ENCODE measurements around the gene STAG2.

STAG2 gene

DNA sequence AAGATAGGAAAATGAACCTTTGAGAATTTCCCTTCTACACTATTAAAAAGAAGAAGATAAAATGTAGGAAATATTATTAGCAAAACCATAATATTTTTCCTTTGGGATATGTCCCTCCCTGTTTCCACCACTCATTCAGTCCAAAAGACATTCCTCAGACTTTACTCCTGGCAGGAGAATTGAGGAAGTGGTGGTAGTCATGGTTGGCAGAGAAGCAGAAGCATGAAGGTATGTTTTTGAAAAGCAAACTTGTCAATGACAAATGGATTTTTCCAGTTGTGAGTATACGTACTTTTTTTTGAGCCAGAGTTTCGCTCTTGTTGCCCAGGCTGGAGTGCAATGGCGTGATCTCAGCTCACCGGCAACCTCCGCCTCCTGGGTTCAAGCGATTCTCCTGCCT, 13.7 kb downstream of the STAG2 start:
- no peak for DNase-seq (ENCODE audit: low spot score)

DNA sequence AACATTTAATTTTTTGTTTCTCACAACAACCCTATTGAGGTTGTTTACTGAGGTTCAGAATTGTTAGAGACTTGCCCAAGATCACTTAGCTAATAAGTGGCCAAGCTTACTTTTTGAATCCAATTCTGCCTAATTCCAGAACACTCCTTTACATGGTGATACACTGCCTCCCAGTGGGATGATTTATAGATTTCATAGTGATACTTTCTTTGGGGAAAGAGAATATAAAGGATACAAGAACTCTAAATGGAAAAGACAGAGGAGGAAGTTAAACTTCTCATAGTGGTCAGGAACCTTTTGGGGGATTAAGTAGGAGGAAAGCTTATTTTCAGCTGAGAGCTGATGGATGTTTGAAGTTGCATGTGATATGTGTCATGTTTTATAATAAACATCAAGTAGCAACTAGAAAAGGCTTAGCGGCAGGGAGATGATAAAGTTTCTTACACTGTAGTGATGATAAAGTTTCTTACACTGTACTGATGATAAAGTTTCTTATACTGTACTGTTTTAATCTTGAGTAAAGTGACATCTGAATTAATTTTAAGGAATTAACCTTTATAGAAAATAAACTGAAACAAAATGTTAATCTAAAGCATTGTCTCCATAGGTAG, 15.3 kb downstream of the STAG2 start:
- no peak for DNase-seq (ENCODE audit: low spot score)

DNA sequence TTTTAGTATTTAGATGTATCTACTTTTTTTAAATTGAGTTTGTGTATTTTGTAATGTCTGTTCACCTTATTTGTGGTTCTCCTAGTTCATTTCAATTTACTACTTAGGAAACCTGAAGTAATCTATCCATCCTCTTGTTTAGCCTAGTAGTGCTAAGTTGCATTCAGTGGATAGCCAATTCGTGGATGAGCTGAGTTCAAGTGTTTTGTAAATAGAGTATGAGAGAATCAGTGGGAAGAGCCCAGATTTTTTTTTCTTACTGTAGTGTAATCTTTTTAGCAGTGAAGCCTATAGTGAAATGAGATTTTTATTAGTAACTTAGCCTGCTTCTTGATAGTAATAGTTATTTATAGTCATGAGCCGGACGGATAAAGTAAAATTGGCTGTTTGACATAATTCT, 21.7 kb downstream of the STAG2 start:
- DNase-seq (ENCODE audit: low spot score), result no peak

DNA sequence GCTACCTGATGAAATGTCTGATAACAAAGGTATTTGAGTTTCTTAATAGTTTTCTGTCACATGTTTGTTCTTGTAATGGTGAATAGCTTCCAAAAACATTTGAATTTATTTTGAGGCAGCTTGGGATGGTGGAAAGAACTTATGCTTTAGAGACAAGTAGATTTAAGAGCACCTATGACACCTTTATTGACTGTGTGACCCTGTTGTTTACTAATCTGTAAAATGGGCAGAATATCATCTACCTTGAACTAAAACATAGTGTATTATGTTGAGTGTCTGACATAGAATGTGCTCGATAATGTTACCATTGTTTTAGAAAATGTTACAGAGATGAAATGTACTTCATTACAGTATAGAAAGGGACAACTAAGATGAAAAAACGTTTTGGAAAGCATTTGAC, 24.9 kb downstream of the STAG2 start:
- no peak for DNase-seq (ENCODE audit: low spot score)

DNA sequence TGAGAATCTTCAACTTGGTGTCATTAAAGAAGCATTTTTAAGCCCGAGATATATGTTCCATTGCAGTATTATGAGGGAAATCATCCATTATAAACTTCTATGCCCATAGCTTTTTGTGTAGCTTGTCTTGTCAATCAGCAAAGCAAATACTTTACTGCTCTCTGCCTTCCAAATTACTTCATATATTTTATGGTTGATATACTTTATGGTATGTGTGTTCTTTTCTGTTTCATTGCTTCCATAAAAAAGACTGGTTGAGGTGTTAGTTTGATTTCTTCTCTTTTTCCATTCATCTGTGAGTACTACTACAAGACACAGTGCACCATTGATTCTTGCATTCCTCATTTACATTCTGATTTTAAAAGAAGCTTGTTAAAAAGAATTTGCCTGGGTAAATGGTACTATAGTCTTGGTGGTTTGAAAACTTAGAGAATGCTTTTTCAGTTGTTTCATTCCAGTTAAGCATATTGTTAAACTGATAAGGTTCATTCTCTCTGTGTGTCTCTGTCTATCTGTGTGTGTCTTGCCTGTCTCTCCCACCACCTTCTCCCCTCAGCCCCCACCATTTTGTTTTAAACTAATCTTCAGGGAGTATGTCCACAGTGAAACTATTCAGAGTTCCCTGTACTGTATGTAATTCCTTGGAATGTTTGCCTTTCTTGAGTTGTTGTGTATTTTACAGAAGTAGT, 27.1 kb downstream of the STAG2 start:
- no peak for DNase-seq (ENCODE audit: low spot score)

DNA sequence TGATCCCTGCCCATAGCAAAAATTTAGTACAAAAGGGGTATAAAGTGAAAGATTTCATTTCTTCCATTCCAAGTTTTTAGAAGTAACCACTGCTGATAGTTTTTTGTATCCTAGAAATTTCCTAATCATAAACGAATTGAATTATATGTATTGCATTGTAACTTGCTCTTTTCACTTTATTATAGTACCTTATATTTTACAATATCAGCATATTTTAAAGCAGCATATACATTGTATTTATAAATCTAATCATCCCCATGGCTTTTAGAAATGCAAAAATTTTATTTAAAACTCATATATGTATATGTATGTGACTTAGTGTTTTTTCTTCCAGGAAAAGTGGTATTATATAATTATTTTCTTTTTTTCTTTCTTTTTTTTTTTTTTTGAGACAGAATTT, 27.7 kb downstream of the STAG2 start:
- no peak for DNase-seq (ENCODE audit: low spot score)

DNA sequence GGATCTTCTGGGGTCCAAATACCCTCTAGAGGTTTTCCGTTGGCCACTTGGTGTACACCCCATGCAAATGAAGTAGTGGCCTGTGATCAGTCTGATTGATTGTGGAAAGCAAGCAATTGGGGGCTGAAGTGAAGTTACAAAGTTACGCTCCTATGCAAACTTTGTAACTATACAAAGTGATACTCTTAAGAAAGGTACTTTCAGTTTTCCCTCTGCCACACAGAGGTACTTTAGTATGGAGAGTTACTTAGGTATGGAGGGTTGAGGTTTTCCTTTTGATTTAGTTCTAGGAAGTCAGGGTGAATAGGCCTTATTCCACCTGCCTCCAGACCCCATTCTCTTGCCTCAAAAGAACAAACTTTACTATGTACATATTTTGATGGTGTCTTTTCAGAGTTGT, 28.7 kb downstream of the STAG2 start:
- DNase-seq (ENCODE audit: low spot score), result no peak

DNA sequence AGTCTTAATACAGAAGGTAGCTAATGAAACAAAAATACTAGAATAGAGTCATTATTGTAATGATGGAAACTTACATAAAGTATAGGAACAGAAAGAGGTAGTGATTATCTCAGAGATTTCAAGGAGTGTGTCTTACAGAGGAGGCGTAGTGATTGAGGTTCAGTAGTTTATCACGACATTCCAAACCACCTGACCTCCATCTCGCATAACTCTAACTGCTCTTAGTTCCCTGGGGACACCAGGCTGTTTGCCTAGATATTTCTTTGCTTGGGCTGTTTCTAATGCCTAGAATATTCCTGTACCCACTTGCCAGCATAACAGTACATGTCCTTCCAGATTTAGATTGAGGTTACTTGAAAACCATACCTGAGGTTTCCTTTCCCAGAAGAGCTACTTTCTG, 29.1 kb downstream of the STAG2 start:
- DNase-seq (ENCODE audit: low spot score), result no peak

DNA sequence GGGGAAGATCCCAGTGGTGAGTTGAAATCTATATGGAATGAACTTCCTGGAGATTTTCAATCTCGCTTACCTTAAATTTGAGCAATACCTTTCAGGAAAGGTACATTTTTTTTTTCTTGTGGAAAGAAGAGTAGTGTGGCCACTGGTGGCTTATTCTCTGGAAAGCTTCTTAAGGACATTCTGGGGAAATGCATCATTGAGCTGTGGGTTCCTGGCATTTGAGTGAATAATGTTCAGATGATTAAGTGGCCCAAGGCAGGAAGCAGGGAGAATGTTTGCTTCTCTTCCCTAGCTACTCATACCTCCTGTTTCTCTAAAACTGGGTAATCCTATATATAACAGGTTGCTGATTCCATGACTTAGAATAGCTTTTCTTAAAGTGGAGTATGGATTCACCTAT, 31.8 kb downstream of the STAG2 start:
- no peak for DNase-seq (ENCODE audit: low spot score)

DNA sequence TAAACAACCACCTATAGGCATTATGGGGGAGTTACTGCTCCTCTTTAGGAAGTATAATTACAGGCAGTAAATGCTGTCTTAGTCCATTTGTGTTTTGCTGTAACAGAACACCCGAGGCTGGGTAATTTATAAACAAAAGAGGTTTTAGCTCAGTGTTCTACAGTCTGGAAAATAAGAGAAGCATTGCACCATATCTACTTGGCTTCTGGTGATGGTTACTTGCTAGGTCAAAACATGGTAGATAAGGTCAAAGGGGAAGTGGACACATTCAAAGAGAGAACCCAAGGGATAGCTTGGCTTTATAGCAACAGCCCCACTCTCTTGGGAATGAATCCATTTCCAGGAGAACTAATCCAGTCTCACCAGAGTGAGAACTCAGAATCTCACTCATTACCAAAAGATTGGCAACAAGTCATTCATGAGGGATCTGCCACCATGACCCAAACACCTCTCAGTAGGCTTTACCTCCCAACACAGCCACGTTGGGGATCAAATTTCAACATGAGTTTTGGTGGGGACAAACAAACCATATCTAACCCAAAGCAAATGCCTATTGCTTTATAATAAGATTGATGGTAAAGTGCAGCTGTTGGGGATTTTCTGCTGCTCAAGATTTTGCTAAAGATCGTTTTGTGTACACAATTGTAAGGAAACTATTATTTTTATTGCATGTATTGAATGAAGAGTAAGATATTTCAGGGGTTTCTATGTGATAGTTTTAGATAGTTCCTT, 32.6 kb downstream of the STAG2 start:
- no peak for DNase-seq (ENCODE audit: low spot score)

DNA sequence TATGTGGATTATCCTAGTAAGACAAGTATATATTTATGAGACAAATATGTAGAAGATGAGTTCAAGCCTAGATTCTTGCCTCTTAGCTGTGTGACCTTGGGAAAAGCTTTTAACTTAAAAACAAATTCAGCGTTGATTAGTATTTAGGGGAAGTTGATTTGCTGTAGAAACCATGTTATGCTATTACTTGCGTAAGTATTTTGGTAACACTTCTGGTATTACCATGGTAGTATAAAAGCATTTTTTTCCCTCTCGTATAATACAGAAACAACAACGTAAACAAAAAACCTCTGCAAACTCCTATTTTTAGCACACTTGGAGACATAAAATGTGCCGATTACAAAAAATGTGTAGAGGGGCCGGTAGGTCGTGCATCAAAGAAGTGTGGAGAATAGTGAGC, 33.2 kb downstream of the STAG2 start:
- DNase-seq (ENCODE audit: low spot score), result no peak

DNA sequence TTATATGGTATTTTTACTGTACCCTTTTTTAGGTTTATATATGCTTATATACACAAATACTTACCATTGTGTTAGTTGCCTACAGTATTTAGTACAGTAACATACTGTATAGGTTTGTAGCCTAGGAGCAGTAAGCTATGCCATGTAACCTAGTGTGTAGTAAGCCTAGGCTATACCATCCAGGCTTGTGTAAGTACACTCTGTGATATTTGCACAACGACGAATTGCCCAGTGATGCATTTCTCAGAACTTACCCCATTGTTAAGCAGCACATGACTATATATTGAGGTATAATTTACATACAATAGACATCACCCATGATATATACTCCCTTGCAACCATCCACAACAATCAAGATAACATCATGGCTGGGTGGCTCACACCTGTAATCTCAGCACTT, 40.1 kb downstream of the STAG2 start:
- no peak for DNase-seq (ENCODE audit: low spot score)

DNA sequence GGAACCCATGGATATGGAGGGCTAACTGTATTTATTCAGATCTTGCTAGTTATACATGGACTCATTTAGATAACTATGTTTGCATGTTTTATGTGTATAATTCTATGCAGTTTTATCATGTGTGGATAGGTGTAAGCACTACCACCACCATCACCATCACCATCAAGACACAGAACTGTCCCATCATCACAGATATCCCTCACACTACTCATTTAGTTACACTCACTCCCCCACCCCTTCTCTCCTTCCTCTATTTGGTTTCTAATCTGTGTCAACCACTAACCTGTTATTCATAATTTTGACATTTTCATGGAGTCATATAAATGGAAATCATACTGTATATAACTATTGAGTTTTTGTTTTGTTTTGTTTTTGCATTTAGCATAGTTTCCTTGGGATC, 43.7 kb downstream of the STAG2 start:
- DNase-seq (ENCODE audit: low spot score), result no peak

DNA sequence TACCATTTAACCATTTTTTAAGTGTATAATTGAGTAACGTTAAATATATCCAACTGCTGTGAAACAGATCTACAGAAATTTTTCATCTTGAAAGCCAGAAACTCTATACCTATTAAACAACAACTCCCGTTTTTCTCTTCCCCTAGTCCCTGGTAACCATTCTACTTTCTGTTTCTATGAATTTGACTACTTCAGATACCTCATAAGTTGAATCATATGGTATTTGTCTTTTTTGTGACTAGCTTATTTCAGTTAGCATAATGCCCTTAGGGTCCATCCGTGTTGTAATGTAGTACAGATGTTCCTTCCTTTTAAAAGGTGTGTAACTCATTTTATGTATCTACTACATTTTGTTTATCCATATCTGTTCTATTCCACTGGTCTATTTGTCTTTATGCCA, 48.7 kb downstream of the STAG2 start:
- DNase-seq (ENCODE audit: low spot score), result no peak

DNA sequence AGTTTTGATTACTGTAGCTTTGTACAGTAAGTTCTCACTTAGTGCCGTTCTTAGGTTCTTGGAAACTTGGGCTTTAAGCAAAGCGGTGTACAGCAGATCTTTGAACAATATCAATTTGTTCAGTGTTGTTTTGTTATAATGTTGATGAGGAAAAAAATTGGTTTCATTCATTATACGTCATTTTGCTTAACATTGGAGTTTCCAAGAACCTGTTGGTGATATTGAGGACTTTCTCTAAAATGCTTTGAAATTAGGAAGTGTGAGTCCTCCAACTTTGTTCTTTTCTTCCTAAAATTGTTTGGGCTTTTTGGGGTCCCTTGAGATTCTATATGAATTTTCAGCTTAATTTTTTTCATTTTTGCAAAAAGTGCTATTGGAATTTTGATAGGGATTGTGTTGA, 49.1 kb downstream of the STAG2 start:
- DNase-seq (ENCODE audit: low spot score), result no peak

DNA sequence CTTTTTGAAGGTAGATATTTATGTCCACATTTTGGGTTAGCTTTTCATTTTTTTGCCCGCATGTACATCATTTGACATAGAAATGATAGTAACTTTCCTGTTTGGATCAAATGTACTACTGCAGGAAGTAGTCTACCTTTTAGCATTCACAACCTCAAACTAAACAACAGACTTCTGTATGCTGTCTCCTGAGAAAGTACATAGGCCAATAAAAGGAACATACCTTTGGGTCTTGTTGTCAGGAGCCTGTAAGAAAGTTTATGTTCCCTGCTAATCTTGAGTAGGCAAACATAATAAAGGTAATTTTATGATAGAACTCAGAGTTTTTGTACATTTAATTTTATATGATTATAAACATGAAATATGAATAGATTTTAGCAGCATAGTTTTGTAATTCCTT, 54.2 kb downstream of the STAG2 start:
- DNase-seq (ENCODE audit: low spot score), result no peak

DNA sequence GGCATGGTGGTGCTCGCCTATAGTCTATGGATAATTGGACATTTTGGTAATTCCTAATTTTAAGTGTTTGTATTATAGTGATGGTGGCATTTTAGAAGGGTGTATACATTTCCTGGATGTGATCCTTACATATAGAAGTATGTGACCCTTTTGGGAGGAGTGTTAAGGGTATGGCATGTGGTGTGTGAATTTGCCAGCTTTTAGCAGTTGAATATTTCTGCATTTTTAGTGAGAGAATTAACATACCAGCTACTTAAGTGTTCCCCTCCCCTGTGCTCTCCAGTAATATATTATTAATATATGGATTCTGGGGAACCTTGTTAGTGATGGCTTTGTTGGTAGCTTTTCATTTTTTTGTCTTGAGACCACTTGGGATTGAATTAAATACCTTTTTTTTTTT, 55.3 kb downstream of the STAG2 start:
- DNase-seq (ENCODE audit: low spot score), result no peak

DNA sequence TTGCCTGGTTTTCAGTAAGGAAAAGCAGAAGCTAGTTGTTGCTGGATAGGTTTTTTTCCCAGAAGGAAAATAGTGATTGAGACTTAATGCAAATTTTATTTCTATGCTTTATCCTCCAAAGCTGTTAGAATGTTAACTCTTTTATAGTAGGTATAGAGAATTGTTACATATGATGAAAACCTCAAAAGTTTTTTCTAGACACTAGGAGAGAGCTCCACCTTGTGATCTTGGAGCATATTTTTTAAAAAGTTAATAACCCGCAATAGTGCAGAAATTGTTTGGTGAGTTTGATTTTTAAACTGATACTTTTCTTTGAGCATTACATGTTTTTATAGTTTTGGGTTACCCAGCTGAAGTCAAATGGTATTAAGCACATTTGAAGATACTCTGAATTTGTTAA, 56.5 kb downstream of the STAG2 start:
- no peak for DNase-seq (ENCODE audit: low spot score)

DNA sequence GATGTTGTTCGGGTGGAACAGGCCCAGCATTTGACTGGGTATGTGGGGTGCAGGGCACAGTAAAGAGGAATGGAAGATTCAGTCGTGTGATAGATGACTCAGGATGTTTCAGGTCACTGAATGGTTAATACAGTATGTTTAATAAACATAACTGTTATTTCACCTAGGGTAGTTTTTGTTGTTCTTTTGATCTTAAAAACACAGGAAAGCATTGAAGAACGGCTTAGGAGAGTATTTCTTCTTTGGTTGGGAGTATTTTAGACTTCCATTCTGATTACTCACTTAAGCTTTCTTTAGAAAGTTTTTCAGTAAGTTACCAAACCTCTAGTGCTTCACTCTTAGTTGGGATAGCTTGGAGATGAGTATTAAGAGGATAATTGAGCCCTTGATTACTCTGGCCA, 62.3 kb downstream of the STAG2 start:
- DNase-seq (ENCODE audit: low spot score), result no peak

DNA sequence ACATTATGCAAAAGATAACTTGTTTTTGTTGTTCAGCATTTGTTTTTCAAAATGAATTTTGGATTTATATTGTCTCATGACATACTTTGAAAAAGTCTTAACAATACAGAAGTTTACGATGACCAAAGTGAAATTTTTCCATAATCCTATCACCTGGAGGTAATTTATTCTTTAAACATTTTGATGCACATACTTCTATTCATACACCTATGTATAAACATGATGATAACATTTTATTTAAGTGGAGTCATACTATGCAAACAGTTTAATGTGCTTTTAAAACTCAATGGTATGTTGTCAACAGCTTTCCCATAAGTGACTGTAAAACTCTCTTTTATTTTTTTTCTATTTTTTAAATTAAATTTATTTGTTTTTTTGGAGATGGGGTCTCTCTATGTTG, 65.0 kb downstream of the STAG2 start:
- DNase-seq (ENCODE audit: low spot score), result no peak

DNA sequence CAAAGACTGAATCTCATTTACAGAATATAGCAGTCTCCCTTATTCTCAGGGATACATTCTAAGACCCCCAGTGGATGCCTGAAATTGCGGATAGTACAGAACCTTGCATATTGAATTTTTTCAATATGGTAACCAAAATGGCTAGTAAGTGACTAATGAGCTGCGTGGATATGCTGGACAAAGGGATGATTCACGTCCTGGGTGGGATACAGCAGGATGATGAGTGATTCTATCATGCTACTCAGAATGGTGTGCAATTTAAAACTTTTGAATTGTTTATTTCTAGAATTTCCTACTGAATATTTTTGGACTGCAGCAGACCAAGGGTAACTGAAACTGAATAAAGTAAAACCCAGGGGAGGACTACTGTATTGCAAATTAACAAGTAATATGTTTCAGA, 66.7 kb downstream of the STAG2 start:
- DNase-seq (ENCODE audit: low spot score), result no peak

DNA sequence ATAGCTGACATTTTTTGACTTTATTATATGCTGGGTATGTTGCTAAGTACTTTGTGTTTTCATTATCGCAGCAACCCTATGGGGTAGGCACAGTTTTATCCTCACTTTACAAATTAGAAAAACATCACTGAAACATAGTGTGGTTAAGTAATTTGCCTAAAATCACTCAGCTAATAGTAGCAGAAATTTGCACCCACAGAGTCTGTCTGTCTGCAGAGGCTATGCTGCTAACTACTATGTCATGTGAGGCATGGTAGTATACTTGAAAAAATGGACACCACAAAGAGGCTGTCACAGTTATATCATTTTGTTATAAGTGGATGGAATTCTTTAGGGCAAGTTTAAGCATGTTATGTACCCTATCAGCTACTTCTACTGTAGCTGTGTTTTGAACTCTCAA, 69.0 kb downstream of the STAG2 start:
- DNase-seq (ENCODE audit: low spot score), result no peak

DNA sequence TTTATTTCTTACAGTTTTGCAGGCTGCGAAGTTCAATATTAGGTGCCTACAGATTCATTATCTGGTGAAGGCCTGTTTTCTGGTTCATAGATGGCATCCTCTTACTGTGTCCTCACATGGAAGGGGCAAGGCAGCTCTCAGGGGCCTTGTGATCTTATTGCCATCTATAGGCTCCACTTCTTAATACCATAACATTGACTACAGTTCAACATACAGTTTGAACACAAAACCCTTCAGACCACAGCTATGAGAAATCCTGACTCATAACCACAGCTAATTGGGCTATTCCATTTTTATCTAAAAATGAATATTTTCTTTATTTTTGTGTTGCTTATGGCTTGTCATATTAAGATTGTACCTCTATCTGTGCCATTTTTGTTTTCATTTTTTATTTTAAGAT, 72.3 kb downstream of the STAG2 start:
- DNase-seq (ENCODE audit: low spot score), result no peak

DNA sequence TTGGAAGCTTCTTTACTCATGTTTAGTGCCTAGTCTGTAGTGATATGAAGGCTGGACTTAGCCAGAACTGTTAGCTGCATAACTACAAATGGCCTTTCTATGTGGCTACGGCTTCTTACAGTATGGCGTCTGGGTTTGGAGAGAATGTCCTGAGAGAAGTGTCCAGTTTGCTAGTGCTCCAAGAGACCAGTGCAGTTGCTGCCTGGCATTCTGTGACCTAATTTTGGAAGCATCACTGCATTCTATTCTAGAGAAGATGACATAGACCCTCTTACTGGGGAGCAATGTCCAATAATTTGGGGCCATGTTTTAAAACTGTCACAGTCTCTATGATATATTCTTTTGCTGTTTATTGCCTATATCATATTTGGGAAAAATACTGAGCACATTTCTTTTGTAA, 74.2 kb downstream of the STAG2 start:
- DNase-seq (ENCODE audit: low spot score), result no peak

Measured in D341Med (cell line).